ENCODE results near the gene MAPRE3. TPM values are rescaled to one million over a fixed set of nuclear protein-coding genes. Genes with fewer than 3 reads are reported as not detected.

MAPRE3 gene
- total and polyA plus RNA-seq, 9 of the 15 experiments (the other 6 are each of a cell fraction or from before 2014, with no cell fraction given) = 0.70 to 43.2 (median 12.6) TPM

- TF ChIP-seq MGA (IDR thresholded peaks at IDR 0.05) (peak; percentile 44; the same call in 1 of the 2 replicates), ID3 (CRISPR knock-in tag; IDR thresholded peaks at IDR 0.05) (no peak), ID3 (tag; IDR thresholded peaks at IDR 0.05) (no peak), SRF (CRISPR knock-in tag; IDR thresholded peaks at IDR 0.05) (peak in 1 of 2 experiments; percentile 26; a peak in 1 of 4 replicates), GATAD2A (IDR thresholded peaks at IDR 0.05) (no peak), FOXK1 (CRISPR knock-in tag; IDR thresholded peaks at IDR 0.05; ENCODE audit: borderline replicate concordance) (0 out of 2 replicates have a peak, but pooled peaks have one; percentile 44), NCOR1 (IDR thresholded peaks at IDR 0.05) (0 out of 2 replicates have a peak, but pooled peaks have one; percentile 19), CREM (IDR thresholded peaks at IDR 0.05; ENCODE audit: low read depth) (no peak), ZNF124 (CRISPR knock-in tag; IDR thresholded peaks at IDR 0.05) (no peak), GABPB1 (CRISPR knock-in tag; IDR thresholded peaks at IDR 0.05) (peak; percentile 6; the same call in 1 of the 2 replicates), ZNF444 (CRISPR knock-in tag; IDR thresholded peaks at IDR 0.05) (no peak), MTF1 (CRISPR knock-in tag; IDR thresholded peaks at IDR 0.05; ENCODE audit: borderline replicate concordance) (no peak), HMGN3 (IDR thresholded peaks at IDR 0.05; ENCODE audit: borderline replicate concordance, extremely low read depth, insufficient read length, low read depth, low read length) (peak; percentile 41), ZBTB1 (CRISPR knock-in tag; IDR thresholded peaks at IDR 0.05; ENCODE audit: borderline replicate concordance, low read depth) (peak; percentile 92), BMI1 (IDR thresholded peaks at IDR 0.05; ENCODE audit: low read length) (peak; percentile 68), E2F3 (CRISPR knock-in tag; IDR thresholded peaks at IDR 0.05) (no peak)
Measured at GRCh38 chr2:26970244-26970927, at the start of gene MAPRE3 (continued).

Measured in K562 (cell line).